Gastrocnemius medialis (tissue), 4 donors: Measurements from ENCODE around the gene DNAH5. TPM values are rescaled to one million over a fixed set of nuclear protein-coding genes. Genes with fewer than 3 reads are reported as not detected.

ENCODE experiments used
- ATAC-seq, 2 donors: fragments of 150-250 bp; one replicate each; pipeline ENCODE4 v1.9.1; 2016
- DNase-seq, 2 donors: peaks; one replicate each; pipeline ENCODE4 v3.0.0-alpha.2; 2019
- H3K27ac ChIP-seq, 4 donors: fragments of 200-600 bp; sonication (generic); 1 replicate in 1 of 4; 2 replicates in 3 of 4; pipeline ENCODE4 v1.5.1; 2016 to 2018; ENCODE audit warnings: mild to moderate bottlenecking in 2 of 4, moderate library complexity in 1 of 4
- H3K27me3 ChIP-seq, 3 donors: fragments of 200-600 bp; sonication (generic) in 2 of 3; 1 replicate in 1 of 3; 2 replicates in 2 of 3; pipeline versions ENCODE4 v1.5.1 to v1.6.0; 2016 to 2019; ENCODE audit warnings: mild to moderate bottlenecking in 1 of 3, moderate library complexity in 1 of 3
- H3K36me3 ChIP-seq, 2 donors: fragments of 200-600 bp; sonication (generic) in 1 of 2; one replicate each; pipeline ENCODE4 v1.5.1; 2017 to 2018
- H3K4me1 ChIP-seq, 2 donors: fragments of 200-600 bp; sonication (generic) in 1 of 2; one replicate each; pipeline ENCODE4 v1.5.1; 2016 to 2017; ENCODE audit warnings: mild to moderate bottlenecking in 2 of 2
- H3K4me3 ChIP-seq, 4 donors: fragments of 200-600 bp; sonication (generic) in 3 of 4; 1 replicate in 1 of 4; 2 replicates in 3 of 4; pipeline ENCODE4 v1.5.1; 2016 to 2019; ENCODE audit warnings: mild to moderate bottlenecking in 2 of 4
- H3K9me3 ChIP-seq, 3 donors: fragments of 200-600 bp; sonication (generic) in 2 of 3; 1 replicate in 1 of 3; 2 replicates in 2 of 3; pipeline ENCODE4 v1.5.1; 2016 to 2019
- CTCF ChIP-seq, 5 experiments: fragments of 450-650 bp in 3 of 5; fragments of 200-600 bp in 2 of 5; sonication (generic) in 2 of 5; IDR thresholded peaks in 4 of 5; conservative IDR thresholded peaks in 1 of 5; 1 replicate in 4 of 5; 2 replicates in 1 of 5; pipeline ENCODE4 v1.5.1; 2016 to 2019; ENCODE audit warnings: antibody characterized with exemption in 5 of 5, mild to moderate bottlenecking in 3 of 5, moderate library complexity in 3 of 5
- POLR2A ChIP-seq, 2 donors: fragments of 450-650 bp; IDR thresholded peaks; one replicate each; pipeline ENCODE4 v1.6.1; 2017; ENCODE audit warnings: antibody characterized with exemption in 2 of 2, mild to moderate bottlenecking in 2 of 2, moderate library complexity in 2 of 2
- in situ Hi-C, 4 donors: fragments of 200-750 bp; cut with MboI; loops; one replicate each; pipeline versions ENCODE4 v1.15.0 to v1.8.0; 2017; ENCODE audit warnings: low sequenced_read_pairs in 4 of 4
- intact Hi-C: fragments of 100-400 bp; cut with DNase I; formaldehyde crosslinking; loops from one replicate; pipeline ENCODE4 v1.15.1; 2023; ENCODE audit warnings: low total_unique reads
- total RNA-seq, 4 donors: library from RNA; depleted of rRNA; stranded (reverse); fragments of >200 nt; gene quantifications; one replicate each; pipeline versions ENCODE4 v1.1.0 to v1.2.3, GENCODE V29; 2016

The DNAH5 gene
- total RNA-seq, 4 donors from 2014 or later = 0.02 to 1.0 (median 0.03) TPM; not detected in 1

GRCh38 chr5:13945271-13945670 lies 783 bp upstream of the DNAH5 start:
- no peaks in the 10 kb centered on the region for H3K9me3 ChIP-seq
- no peak overlapping the region for H3K27ac ChIP-seq
- no peak overlapping the region for H3K4me3 ChIP-seq
- H3K36me3 ChIP-seq = no peaks in the 10 kb centered on the region
- TF ChIP-seq POLR2A (IDR thresholded peaks at IDR 0.05) (no peak), CTCF (IDR thresholded peaks at IDR 0.05 in 4 of 5, conservative IDR thresholded peaks at IDR 0.05 in 1 of 5) (no peak)
- ATAC-seq = no peak
- H3K27me3 ChIP-seq = no peaks in the 10 kb centered on the region
- H3K4me1 ChIP-seq = no peaks in the 10 kb centered on the region
- no peak for DNase-seq
- intact Hi-C loops = no loop called here
- in situ Hi-C loops = no loop called here

GRCh38 chr5:13943676-13944075 lies 812 bp downstream of the DNAH5 start:
- in situ Hi-C loops = no loop called here

DNA sequence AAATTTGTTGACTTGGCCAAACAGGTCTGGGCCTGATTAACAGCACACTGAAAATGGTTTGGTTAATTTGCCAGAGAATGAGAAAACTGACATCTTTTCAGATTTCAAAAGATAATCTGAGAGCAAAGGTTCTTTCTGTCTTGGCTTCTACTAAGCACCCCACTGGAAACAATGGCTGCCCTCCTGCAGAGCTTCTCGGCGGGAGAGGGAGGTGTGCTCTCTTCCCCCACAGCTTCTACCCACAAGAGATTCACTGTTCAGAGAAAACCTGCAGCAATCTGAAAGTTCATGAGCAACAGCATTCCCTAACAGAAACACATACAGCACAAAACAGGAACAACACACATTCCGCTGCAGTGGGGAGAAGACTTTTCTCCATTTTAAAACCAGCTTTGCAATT lies 3.0 kb downstream of the DNAH5 start:
- Histone ChIP-seq H3K27ac (no peak overlapping the region), H3K4me3 (no peak overlapping the region), H3K4me1 (no peaks in the 10 kb centered on the region), H3K27me3 (no peaks in the 10 kb centered on the region), H3K36me3 (no peaks in the 10 kb centered on the region), H3K9me3 (no peaks in the 10 kb centered on the region)
- no peak for DNase-seq
- ATAC-seq = no peak
- no peak for TF ChIP-seq CTCF (IDR thresholded peaks at IDR 0.05 in 4 of 5, conservative IDR thresholded peaks at IDR 0.05 in 1 of 5)
- no peak for TF ChIP-seq POLR2A (IDR thresholded peaks at IDR 0.05)
- in situ Hi-C loops = no loop called here
- intact Hi-C loops = no loop called here

More at GRCh38 chr5:13943676-13944075, 812 bp downstream of the DNAH5 start:
- no peaks in the 10 kb centered on the region for H3K36me3 ChIP-seq
- TF ChIP-seq CTCF (IDR thresholded peaks at IDR 0.05 in 4 of 5, conservative IDR thresholded peaks at IDR 0.05 in 1 of 5) = no peak
- TF ChIP-seq POLR2A (IDR thresholded peaks at IDR 0.05) = no peak
- DNase-seq (no peak), ATAC-seq (no peak)
- no peaks in the 10 kb centered on the region for H3K9me3 ChIP-seq
- no peak overlapping the region for H3K27ac ChIP-seq
- H3K4me3 ChIP-seq = no peak overlapping the region
- intact Hi-C loops = no loop called here
- no peaks in the 10 kb centered on the region for H3K27me3 ChIP-seq
- H3K4me1 ChIP-seq = no peaks in the 10 kb centered on the region

- H3K9me3 ChIP-seq = no peaks in the 10 kb centered on the region
- H3K4me3 ChIP-seq = no peak overlapping the region
- H3K4me1 ChIP-seq = no peaks in the 10 kb centered on the region
- TF ChIP-seq POLR2A (IDR thresholded peaks at IDR 0.05) (no peak), CTCF (IDR thresholded peaks at IDR 0.05 in 4 of 5, conservative IDR thresholded peaks at IDR 0.05 in 1 of 5) (no peak)
- H3K27me3 ChIP-seq = no peaks in the 10 kb centered on the region
- ATAC-seq (no peak), DNase-seq (no peak)
- H3K27ac ChIP-seq = no peak overlapping the region
- in situ Hi-C loops = no loop called here
- no peaks in the 10 kb centered on the region for H3K36me3 ChIP-seq
- intact Hi-C loops = no loop called here
Observed at GRCh38 chr5:13939638-13940037, 4.8 kb downstream of the DNAH5 start.

DNA sequence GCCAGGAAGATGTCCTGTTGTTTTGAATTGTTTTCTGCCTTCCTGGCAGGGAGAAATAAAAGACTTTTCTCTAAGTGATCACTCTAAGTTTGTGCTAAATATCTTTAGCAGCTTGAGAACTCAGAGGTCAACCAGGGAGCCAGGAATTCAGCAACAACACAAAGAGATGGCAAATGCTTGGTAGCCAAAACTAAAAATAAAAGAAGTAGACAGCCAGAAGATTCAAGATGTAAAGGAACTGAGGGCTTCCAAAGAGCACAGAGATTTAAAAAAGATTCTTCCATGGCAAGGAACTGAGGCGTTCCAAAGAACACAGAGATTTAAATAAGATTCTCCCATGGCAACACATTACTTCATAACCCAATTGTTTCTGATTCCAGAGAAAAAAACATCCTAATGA lies 9.6 kb downstream of the DNAH5 start:
- H3K27me3 ChIP-seq = no peaks in the 10 kb centered on the region
- no peak overlapping the region for H3K27ac ChIP-seq
- intact Hi-C loops = no loop called here
- ATAC-seq (no peak), DNase-seq (no peak)
- no peaks in the 10 kb centered on the region for H3K4me1 ChIP-seq
- no peak overlapping the region for H3K4me3 ChIP-seq
- in situ Hi-C loops = no loop called here
- no peaks in the 10 kb centered on the region for H3K36me3 ChIP-seq
- TF ChIP-seq POLR2A (IDR thresholded peaks at IDR 0.05) (no peak), CTCF (IDR thresholded peaks at IDR 0.05 in 4 of 5, conservative IDR thresholded peaks at IDR 0.05 in 1 of 5) (no peak)
- no peaks in the 10 kb centered on the region for H3K9me3 ChIP-seq
